ENCODE data around the gene GPR139.

The GPR139 gene

DNA sequence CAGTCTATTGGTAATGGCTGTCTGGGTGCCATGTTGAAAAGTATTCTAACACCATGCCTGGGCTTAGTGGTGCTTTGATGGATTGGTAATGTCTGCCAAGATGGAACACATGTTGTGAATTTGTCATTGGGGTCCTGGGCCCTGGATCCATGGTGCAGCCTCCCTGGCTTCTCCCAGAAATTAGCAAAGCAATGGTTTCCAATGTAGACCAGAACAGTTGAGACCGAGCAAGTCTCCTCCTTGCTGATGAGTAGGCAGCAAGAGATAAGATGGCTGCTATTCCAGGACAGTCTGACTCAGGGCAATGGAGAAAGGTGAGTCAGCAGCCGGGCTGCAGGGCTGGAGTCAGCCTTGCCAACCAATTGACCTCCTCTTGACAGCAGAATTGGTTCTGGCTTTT is 30.8 kb downstream of the GPR139 start:
- no peak for TF ChIP-seq USF1 (IDR thresholded peaks at IDR 0.05)
- no peak for TF ChIP-seq TEAD4 (IDR thresholded peaks at IDR 0.05)
- TF ChIP-seq MAX (IDR thresholded peaks at IDR 0.05): no peak
- no peak for TF ChIP-seq NFIC (IDR thresholded peaks at IDR 0.05)
- TF ChIP-seq EGR1 (IDR thresholded peaks at IDR 0.05): no peak
- no peak for TF ChIP-seq CEBPB (IDR thresholded peaks at IDR 0.05)
- TF ChIP-seq CREB1 (IDR thresholded peaks at IDR 0.05; ENCODE audit: low read depth): no peak
- no peak for TF ChIP-seq TCF12 (IDR thresholded peaks at IDR 0.05; ENCODE audit: low read depth)
- no peak for TF ChIP-seq RAD21 (IDR thresholded peaks at IDR 0.05; ENCODE audit: low read depth)
- TF ChIP-seq REST (IDR thresholded peaks at IDR 0.05; ENCODE audit: low read depth): no peak
- TF ChIP-seq ZBTB7A (IDR thresholded peaks at IDR 0.05; ENCODE audit: low read depth): no peak
- no peak for TF ChIP-seq EP300 (IDR thresholded peaks at IDR 0.05; ENCODE audit: borderline replicate concordance)

- TF ChIP-seq FOXM1 (IDR thresholded peaks at IDR 0.05; ENCODE audit: borderline replicate concordance, low read depth): no peak
These were observed 31.6 kb downstream of the GPR139 start for GRCh38 chr16:20041924-20042596.

GRCh38 chr16:20040011-20040410 is 33.7 kb downstream of the GPR139 start:
- TF ChIP-seq ZBTB7A (IDR thresholded peaks at IDR 0.05; ENCODE audit: low read depth) (no peak), EGR1 (IDR thresholded peaks at IDR 0.05) (no peak), USF1 (IDR thresholded peaks at IDR 0.05) (no peak), RAD21 (IDR thresholded peaks at IDR 0.05; ENCODE audit: low read depth) (no peak), CREB1 (IDR thresholded peaks at IDR 0.05; ENCODE audit: low read depth) (no peak), YY1 (IDR thresholded peaks at IDR 0.05; ENCODE audit: low read depth) (no peak), TCF12 (IDR thresholded peaks at IDR 0.05; ENCODE audit: low read depth) (no peak), NFIC (IDR thresholded peaks at IDR 0.05) (no peak), REST (IDR thresholded peaks at IDR 0.05; ENCODE audit: low read depth) (no peak), FOXM1 (IDR thresholded peaks at IDR 0.05; ENCODE audit: borderline replicate concordance, low read depth) (no peak), TAF1 (IDR thresholded peaks at IDR 0.05; ENCODE audit: low read depth) (no peak), CEBPB (IDR thresholded peaks at IDR 0.05) (no peak), EP300 (IDR thresholded peaks at IDR 0.05; ENCODE audit: borderline replicate concordance) (no peak), TEAD4 (IDR thresholded peaks at IDR 0.05) (no peak), MAX (IDR thresholded peaks at IDR 0.05) (no peak)

DNA sequence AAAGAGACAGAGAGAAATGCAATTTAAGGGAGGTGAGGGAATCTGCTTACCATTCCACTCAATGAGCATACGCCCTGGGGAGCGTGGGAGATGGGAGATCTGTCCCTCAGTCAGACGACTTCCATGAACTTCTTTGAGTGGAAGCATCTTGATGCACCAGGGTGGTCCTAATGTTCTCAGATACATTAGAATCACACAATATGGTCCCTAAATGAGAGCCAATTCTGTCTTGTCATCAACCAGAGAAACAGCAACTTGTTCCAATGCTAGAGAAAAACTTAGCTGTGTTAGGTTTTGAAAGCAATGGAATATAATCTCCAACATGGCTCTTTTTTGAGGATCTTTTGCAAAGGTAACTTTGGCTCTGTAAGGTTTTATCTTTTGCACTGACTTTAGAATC is 44.1 kb downstream of the GPR139 start:
- TF ChIP-seq TEAD4 (IDR thresholded peaks at IDR 0.05) (no peak), MAX (IDR thresholded peaks at IDR 0.05) (no peak), EGR1 (IDR thresholded peaks at IDR 0.05) (no peak), ZBTB7A (IDR thresholded peaks at IDR 0.05; ENCODE audit: low read depth) (no peak), YY1 (IDR thresholded peaks at IDR 0.05; ENCODE audit: low read depth) (no peak), REST (IDR thresholded peaks at IDR 0.05; ENCODE audit: low read depth) (no peak), CEBPB (IDR thresholded peaks at IDR 0.05) (no peak), TCF12 (IDR thresholded peaks at IDR 0.05; ENCODE audit: low read depth) (no peak), RAD21 (IDR thresholded peaks at IDR 0.05; ENCODE audit: low read depth) (no peak), FOXM1 (IDR thresholded peaks at IDR 0.05; ENCODE audit: borderline replicate concordance, low read depth) (no peak), TAF1 (IDR thresholded peaks at IDR 0.05; ENCODE audit: low read depth) (no peak), EP300 (IDR thresholded peaks at IDR 0.05; ENCODE audit: borderline replicate concordance) (no peak), USF1 (IDR thresholded peaks at IDR 0.05) (no peak), CREB1 (IDR thresholded peaks at IDR 0.05; ENCODE audit: low read depth) (no peak), NFIC (IDR thresholded peaks at IDR 0.05) (no peak)

All from Ishikawa (cell line).